ENCODE data around the gene SEC14L2.

- TF ChIP-seq, protein P1, sequence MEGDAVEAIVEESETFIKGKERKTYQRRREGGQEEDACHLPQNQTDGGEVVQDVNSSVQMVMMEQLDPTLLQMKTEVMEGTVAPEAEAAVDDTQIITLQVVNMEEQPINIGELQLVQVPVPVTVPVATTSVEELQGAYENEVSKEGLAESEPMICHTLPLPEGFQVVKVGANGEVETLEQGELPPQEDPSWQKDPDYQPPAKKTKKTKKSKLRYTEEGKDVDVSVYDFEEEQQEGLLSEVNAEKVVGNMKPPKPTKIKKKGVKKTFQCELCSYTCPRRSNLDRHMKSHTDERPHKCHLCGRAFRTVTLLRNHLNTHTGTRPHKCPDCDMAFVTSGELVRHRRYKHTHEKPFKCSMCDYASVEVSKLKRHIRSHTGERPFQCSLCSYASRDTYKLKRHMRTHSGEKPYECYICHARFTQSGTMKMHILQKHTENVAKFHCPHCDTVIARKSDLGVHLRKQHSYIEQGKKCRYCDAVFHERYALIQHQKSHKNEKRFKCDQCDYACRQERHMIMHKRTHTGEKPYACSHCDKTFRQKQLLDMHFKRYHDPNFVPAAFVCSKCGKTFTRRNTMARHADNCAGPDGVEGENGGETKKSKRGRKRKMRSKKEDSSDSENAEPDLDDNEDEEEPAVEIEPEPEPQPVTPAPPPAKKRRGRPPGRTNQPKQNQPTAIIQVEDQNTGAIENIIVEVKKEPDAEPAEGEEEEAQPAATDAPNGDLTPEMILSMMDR (IDR thresholded peaks at IDR 0.05) = no peak
- no peak for TF ChIP-seq EZH2 (IDR thresholded peaks at IDR 0.05; ENCODE audit: borderline replicate concordance, insufficient read depth, low read depth, low read length, poor library complexity, severe bottlenecking)
These were observed 27.9 kb downstream of the SEC14L2 start for GRCh38 chr22:30424534-30425326.
